Endothelial cell (in vitro differentiated cells): Measurements from ENCODE around the gene CLIC4. TPM values are rescaled to one million over a fixed set of nuclear protein-coding genes. Genes with fewer than 3 reads are reported as not detected.

ENCODE experiments used
- DNase-seq: peaks from one replicate; pipeline ENCODE4 v3.0.0; 2021; ENCODE audit warnings: low spot score
- H3K27ac Mint-ChIP-seq: one replicate; pipeline ENCODE4 v1.8.0; 2021; ENCODE audit warnings: mixed read lengths, inconsistent platforms; ENCODE audit not compliant: unreplicated experiment
- H3K27me3 Mint-ChIP-seq: one replicate; pipeline ENCODE4 v1.8.0; 2021; ENCODE audit warnings: mild to moderate bottlenecking, moderate library complexity, mixed read lengths, inconsistent platforms; ENCODE audit not compliant: unreplicated experiment
- H3K36me3 Mint-ChIP-seq: one replicate; pipeline ENCODE4 v1.8.0; 2021; ENCODE audit warnings: mild to moderate bottlenecking, low read depth, mixed read lengths, inconsistent platforms; ENCODE audit not compliant: unreplicated experiment
- H3K4me1 Mint-ChIP-seq: one replicate; pipeline ENCODE4 v1.8.0; 2021; ENCODE audit warnings: mild to moderate bottlenecking, mixed read lengths, inconsistent platforms; ENCODE audit not compliant: unreplicated experiment
- H3K4me3 Mint-ChIP-seq: one replicate; pipeline ENCODE4 v1.8.0; 2021; ENCODE audit warnings: mild to moderate bottlenecking, mixed read lengths, inconsistent platforms; ENCODE audit not compliant: unreplicated experiment
- H3K9me3 Mint-ChIP-seq: one replicate; pipeline ENCODE4 v1.8.0; 2021; ENCODE audit warnings: mixed read lengths, inconsistent platforms; ENCODE audit not compliant: unreplicated experiment
- total RNA-seq: library from RNA; stranded (reverse); fragmentation: NEBNext Ultra II Directional; extraction: Animal tissue kit (Norgen Biotek cat#: 25700); gene quantifications from one replicate; pipeline ENCODE4 v1.2.1, GENCODE V29; 2021; ENCODE audit not compliant: unreplicated experiment
- TF ChIP-seq, protein P1 (sequence below): fragments of 200-600 bp; sonication (generic); IDR thresholded peaks from one replicate; pipeline ENCODE4 v1.5.0; 2021; ENCODE audit warnings: antibody characterized with exemption; ENCODE audit not compliant: unreplicated experiment

CLIC4 gene
- total RNA-seq, 1 donor from 2014 or later: 109 TPM

DNA sequence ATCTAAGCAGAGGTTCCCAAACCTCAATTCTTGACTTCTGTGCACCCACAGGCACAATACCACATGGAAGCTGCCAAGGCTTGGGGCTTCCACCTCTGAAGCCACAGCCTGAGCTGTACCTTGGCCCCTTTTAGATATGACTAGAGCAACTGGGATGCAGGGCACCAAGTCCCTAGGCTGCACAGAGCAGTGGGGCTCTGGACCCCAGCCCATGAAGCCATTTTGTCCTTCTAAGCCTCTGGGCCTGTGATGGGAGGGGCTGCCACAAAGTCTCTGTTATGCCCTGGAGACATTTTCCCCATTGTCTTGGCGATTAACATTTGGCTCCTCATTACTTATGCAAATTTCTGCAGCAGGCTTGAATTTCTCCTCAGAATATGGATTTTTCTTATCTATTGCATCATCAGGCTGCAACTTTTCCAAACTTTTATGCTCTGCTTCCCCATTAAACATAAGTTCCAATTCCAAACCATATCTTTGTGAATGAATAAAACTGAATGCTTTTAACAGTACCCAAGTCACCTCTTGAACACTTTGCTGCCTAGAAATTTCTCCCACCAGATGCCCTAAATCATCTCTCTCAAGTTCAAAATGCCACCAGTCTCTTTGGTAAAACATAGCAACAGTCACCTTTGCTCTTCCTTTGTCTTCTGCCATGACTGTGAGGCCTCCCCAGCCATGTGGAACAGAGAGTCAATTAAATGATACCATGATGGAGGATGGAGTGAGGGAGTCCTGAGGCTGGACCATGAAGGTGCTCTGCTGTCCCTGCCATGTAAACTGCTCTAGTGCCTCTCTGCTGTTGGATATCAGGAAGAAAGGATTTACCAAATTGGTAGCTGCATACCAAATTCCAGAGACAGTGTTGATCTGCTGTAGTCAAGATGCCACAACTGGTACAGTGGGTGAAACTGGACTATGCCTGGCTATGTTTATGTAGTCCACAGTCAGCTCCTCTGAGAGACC, 147.2 kb downstream of the CLIC4 start:
- TF ChIP-seq, protein P1, sequence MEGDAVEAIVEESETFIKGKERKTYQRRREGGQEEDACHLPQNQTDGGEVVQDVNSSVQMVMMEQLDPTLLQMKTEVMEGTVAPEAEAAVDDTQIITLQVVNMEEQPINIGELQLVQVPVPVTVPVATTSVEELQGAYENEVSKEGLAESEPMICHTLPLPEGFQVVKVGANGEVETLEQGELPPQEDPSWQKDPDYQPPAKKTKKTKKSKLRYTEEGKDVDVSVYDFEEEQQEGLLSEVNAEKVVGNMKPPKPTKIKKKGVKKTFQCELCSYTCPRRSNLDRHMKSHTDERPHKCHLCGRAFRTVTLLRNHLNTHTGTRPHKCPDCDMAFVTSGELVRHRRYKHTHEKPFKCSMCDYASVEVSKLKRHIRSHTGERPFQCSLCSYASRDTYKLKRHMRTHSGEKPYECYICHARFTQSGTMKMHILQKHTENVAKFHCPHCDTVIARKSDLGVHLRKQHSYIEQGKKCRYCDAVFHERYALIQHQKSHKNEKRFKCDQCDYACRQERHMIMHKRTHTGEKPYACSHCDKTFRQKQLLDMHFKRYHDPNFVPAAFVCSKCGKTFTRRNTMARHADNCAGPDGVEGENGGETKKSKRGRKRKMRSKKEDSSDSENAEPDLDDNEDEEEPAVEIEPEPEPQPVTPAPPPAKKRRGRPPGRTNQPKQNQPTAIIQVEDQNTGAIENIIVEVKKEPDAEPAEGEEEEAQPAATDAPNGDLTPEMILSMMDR: no peak
- Mint-ChIP-seq H3K4me1 (no peaks in the 10 kb centered on the region), H3K36me3 (peaks cover 9% of the 10 kb centered on the region), H3K27ac (no peak overlapping the region), H3K9me3 (peaks cover 5% of the 10 kb centered on the region), H3K4me3 (no peak overlapping the region), H3K27me3 (peaks cover 2% of the 10 kb centered on the region)
- DNase-seq: no peak

DNA sequence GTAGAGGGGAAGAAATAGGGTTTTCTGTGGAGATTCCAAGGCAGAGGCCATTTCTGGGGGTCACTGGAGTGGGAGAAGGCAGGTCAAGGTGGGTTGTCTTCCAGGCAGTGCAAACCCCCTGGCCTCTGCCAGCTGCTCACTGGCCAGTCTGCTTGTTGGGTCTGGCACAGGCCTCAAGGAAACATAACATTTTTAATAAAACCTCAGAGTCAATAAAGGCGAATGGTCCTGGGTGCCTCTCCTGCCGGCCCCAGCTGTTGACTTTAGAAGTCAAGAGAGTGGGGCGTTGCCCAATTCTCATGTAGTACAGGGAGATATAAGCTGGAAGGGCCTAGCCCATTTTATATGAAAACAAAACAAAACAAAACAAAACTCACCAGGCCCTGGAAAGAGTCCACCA, 148.2 kb downstream of the CLIC4 start:
- TF ChIP-seq, protein P1: no peak
- Mint-ChIP-seq H3K27ac (no peak overlapping the region), H3K9me3 (peaks cover 5% of the 10 kb centered on the region), H3K36me3 (peaks cover 9% of the 10 kb centered on the region), H3K4me3 (no peak overlapping the region), H3K27me3 (peaks cover 2% of the 10 kb centered on the region), H3K4me1 (no peaks in the 10 kb centered on the region)
- DNase-seq: no peak

Other genes with a start within 250 kb of the CLIC4 start
- gene RCAN3, start 242.6 kb upstream of the CLIC4 start, total RNA-seq: 24.9 TPM
- 0.05 TPM for gene NCMAP, start 189.4 kb upstream of the CLIC4 start, total RNA-seq
- 126 TPM for gene SRRM1, start 102.1 kb upstream of the CLIC4 start, total RNA-seq
- 1.8 TPM for gene RUNX3, start 184.8 kb downstream of the CLIC4 start, total RNA-seq